ENCODE results near the gene MORN5. TPM values are rescaled to one million over a fixed set of nuclear protein-coding genes. Genes with fewer than 3 reads are reported as not detected.

Gene MORN5
- total and polyA plus RNA-seq, 9 of the 15 experiments (the other 6 are each of a cell fraction or from before 2014, with no cell fraction given): not detected

DNA sequence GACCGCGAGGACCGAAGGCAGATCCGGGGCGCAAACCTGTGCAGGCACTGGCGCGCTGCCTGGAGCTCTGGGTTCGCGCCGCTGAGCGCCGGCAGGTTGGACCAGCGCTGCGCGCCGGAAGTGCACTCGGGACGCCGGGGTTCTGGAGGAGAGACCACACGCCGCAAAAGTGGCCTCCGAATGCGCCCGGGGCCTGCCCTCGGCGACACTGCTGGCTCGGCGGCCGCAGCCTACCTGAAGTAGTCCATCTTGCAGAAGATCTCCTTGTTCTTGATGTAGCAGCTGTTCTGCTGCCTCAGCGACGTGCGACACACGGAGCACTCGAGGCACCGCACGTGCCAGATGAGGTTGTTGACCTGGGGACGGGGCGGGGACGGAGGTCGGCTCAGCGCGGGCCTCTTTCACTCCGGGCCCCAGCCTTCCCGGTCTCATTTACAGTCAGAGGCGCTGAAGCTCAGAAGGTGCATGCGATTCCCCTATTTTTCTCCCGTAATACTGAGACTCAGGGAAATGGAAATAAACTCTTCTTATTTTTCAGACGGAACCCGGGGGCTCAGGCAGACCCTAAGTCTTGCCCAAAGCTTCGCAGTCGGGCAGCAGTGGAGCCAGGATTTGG lies 66.5 kb downstream of the MORN5 start:
- H3K4me3 ChIP-seq: no peak overlapping the region
- WGBS (ENCODE audit: insufficient coverage, low coverage, missing lambda C conversion rate): 72% methylated on average over 25 of the region's 51 CpGs
- DNase-seq (ENCODE audit: extremely low read depth in 1 of 4, low spot score in 3 of 4) (no peak), ATAC-seq (no peak), FAIRE-seq (no peak)
- CTCF ChIA-PET (ENCODE audit: low intra/inter-chr PET ratio): no interaction called here
- BruUV-seq (replicated peaks): no TSS peak
- no peaks in the 10 kb centered on the region for H3K36me3 ChIP-seq (ENCODE audit: control insufficient read depth, insufficient read depth, low read length)
- peaks cover 5% of the 10 kb centered on the region for H3K9me1 ChIP-seq (ENCODE audit: control insufficient read depth, insufficient read depth, low read length)
- POLR2A ChIA-PET: interaction anchor here (0.7 to 1.5 kb wide), 3 partner anchors 8 to 18 kb away, joined by 3 to 4 read pairs (median 4); no protein-coding TSS in a partner anchor
- no peak overlapping the region for H3K4me2 ChIP-seq (ENCODE audit: insufficient read depth, low read length)
- H4K20me1 ChIP-seq (replicated peaks; ENCODE audit: control insufficient read depth, insufficient read depth, low read length): 0 out of 2 replicates have a peak, but pooled peaks cover 6% of the 10 kb centered on the region
- no peak for TF ChIP-seq ZNF778 (CRISPR knock-in tag; IDR thresholded peaks at IDR 0.05)
- TF ChIP-seq, protein P1, sequence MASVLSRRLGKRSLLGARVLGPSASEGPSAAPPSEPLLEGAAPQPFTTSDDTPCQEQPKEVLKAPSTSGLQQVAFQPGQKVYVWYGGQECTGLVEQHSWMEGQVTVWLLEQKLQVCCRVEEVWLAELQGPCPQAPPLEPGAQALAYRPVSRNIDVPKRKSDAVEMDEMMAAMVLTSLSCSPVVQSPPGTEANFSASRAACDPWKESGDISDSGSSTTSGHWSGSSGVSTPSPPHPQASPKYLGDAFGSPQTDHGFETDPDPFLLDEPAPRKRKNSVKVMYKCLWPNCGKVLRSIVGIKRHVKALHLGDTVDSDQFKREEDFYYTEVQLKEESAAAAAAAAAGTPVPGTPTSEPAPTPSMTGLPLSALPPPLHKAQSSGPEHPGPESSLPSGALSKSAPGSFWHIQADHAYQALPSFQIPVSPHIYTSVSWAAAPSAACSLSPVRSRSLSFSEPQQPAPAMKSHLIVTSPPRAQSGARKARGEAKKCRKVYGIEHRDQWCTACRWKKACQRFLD (CRISPR knock-in tag; IDR thresholded peaks at IDR 0.05): no peak
- TF ChIP-seq POLR2AphosphoS2 (IDR thresholded peaks at IDR 0.05; ENCODE audit: low read length): no peak
- TF ChIP-seq, protein P2, sequence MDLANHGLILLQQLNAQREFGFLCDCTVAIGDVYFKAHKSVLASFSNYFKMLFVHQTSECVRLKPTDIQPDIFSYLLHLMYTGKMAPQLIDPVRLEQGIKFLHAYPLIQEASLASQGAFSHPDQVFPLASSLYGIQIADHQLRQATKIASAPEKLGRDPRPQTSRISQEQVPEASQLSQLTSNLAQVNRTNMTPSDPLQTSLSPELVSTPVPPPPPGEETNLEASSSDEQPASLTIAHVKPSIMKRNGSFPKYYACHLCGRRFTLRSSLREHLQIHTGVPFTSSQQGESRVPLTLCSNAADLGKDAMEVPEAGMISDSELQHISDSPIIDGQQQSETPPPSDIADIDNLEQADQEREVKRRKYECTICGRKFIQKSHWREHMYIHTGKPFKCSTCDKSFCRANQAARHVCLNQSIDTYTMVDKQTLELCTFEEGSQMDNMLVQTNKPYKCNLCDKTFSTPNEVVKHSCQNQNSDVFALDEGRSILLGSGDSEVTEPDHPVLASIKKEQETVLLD (IDR thresholded peaks at IDR 0.05): no peak
- TF ChIP-seq C11orf30 (IDR thresholded peaks at IDR 0.05; ENCODE audit: low read depth): no peak
- TF ChIP-seq FOXP1 (CRISPR knock-in tag; IDR thresholded peaks at IDR 0.05): no peak
- no peaks in the 10 kb centered on the region for H3K9me3 ChIP-seq (replicated peaks; ENCODE audit: control insufficient read depth, insufficient read depth, low read depth, low read length)
- peaks cover 20 to 35% of the 10 kb centered on the region in 2 experiments for H3K4me1 ChIP-seq (replicated peaks in 1 of 2; ENCODE audit: control insufficient read depth in 2 of 2, insufficient read depth in 2 of 2, low read length in 2 of 2)
- in situ Hi-C loops (cut with MboI) (loop anchor here (10.0 kb wide), 1 partner anchor 1961 kb away; no protein-coding TSS in a partner anchor), intact Hi-C loops (cut with micrococcal nuclease) (no loop called here)
- H3K9ac ChIP-seq (ENCODE audit: insufficient read depth in 1 of 2, low read depth in 2 of 2, low read length in 2 of 2): no peak overlapping the region
- peaks cover 27 to 30% of the 10 kb centered on the region in 2 experiments for H3K27me3 ChIP-seq (ENCODE audit: control insufficient read depth in 2 of 2, insufficient read depth in 2 of 2, low read length in 2 of 2)
- no peaks in the 10 kb centered on the region for H3K79me2 ChIP-seq (ENCODE audit: control insufficient read depth, insufficient read depth, low read length)
- no peak overlapping the region for H3K27ac ChIP-seq (ENCODE audit: extremely low read depth, low read depth, low read length)
- H2AFZ ChIP-seq (ENCODE audit: low read depth, low read length): no peak overlapping the region

Measured in K562 (cell line).